TTC549 (cell line): ENCODE measurements around the gene EVI5.
A peak's percentile ranks its signal among the peaks of the same experiment; 100 is the strongest.
"Not testable (repeated sequence)": the region's sequence is repeated elsewhere in the genome, so short reads cannot be mapped to it uniquely, and the experiment has no call there.

Source experiments
- FAIRE-seq: peaks from 2 replicates; lab custom pipeline; 2012; peaks lifted over from hg19 to GRCh38; lab: Jason Lieb, UNC

Gene EVI5

DNA sequence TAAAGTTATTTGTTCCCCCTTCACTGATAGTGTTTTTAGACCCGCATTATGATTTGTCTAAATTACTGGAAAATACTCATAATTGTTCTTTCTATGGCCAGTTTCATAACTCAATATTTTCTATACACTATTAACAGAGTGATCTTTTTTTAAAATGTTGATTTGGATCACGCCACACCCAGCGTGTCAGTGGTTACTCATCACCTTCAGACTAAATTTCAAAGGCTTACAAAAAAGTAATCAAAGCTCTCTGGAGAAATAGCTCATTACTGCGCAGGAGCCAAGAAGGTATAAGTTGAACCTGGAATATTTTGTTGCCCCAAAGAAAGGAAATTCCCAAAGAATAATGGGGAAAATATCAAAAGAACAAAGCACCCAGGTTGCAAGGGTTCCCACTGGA lies 104.9 kb downstream of the EVI5 start:
- FAIRE-seq = no peak

GRCh38 chr1:92663775-92664174 lies 121.1 kb downstream of the EVI5 start:
- FAIRE-seq = no peak

- no peak for FAIRE-seq
Measured at GRCh38 chr1:92662048-92662447, 122.9 kb downstream of the EVI5 start.

DNA sequence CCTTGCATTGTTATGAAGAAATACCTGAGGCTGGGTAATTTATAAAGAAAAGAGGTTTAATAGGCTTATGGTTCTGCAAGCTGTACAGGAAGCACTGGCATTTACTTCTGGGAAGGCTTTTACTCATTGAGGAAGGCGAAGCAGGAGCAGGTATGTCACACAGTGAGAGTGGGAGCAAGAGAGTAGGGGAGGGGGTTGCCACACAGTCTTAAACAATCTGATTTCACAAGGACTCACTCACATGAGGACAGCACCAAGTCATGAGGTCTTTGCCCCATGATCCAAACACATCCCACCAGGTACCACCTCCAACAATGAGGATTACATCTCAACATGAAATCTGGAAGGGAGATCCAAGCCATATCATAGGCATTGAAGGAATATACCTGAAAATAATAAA lies 127.2 kb downstream of the EVI5 start:
- no peak for FAIRE-seq

DNA sequence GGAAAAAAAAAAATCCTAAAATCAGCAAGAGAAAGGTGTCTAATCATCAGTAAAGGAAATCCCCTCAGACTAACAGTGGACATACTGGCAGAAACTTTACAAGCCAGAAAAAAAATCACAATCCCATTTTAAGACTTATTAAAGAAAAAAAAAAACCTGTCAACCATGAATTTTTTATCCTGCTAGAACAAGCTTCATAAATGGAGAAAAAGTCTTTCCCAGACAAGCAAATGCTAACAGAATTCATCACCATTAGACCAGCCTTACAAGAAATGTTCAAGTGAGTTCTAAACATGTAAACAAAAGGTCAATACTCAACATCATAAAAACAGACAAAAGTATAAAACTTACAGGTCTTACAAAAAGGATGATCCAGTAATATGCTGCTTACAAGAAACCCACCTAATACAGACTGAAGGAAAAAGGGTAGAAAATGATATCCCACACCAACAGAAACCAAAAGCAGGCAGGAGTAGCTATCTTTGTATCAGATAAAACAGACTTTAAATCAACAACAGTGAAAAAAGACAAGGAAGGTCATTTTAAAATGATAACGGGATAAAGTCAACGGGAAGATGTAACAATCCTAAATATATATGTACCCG lies 129.6 kb downstream of the EVI5 start:
- no peak for FAIRE-seq

DNA sequence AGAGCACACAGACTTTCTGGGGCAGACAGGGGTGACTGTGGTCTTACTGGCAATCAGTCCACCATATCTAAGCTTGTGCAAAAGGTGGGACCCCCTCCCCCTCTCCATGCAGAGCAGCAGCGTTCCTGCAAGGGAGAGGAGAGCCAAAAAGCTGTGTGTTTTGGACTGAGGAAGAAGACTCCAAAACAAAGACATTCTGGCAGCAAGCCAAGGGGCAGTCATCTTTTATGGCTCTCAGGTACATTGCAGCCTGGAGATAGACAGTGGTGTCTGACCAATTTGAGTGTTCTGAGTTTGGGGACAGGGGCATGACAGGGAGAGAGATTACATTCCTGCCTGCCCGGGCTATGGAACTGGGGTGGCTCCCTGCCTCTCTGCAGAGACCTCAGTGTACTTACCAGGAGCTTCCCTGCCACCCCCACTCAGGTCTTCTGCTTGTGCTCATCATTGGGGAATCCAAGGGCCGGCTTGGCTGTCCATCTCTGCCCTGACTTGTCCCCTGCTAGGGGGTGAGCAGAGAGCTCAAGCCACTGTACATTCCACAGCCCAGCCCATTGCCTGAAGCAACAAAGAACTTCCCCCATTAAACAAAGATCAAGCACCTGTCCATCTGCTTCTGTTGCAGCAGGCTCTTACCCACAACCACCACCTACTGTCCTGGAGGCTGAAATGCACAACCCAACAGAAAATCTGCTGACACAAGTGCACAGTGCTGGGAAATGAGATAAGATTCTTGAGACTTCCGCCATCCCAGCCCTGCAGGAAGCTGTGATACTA lies 131.1 kb downstream of the EVI5 start:
- FAIRE-seq = no peak

DNA sequence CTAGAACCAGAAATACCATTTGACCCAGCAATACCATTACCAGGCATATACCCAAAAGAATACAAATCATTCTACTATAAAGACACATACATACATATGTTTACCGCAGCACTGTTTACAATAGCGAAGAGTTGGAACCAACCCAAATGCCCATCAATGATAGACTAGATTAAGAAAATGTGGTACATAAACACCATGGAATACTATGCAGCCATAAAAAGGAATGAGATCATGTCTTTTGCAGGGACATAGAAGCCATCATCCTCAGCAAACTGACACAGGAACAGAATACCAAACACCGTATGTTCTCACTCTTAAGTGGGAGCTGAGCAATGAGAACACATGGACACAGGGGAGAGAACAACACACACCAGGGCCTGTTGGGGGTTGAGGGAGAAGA lies 144.2 kb downstream of the EVI5 start:
- not testable (repeated sequence) for FAIRE-seq

GRCh38 chr1:92638498-92638897 lies 146.4 kb downstream of the EVI5 start:
- no peak for FAIRE-seq

- FAIRE-seq = not testable (repeated sequence)
Measured at GRCh38 chr1:92635203-92635602, 149.7 kb downstream of the EVI5 start.

- peak; percentile 93 for FAIRE-seq
Measured at GRCh38 chr1:92623187-92623778, 161.6 kb downstream of the EVI5 start.

GRCh38 chr1:92619466-92620189 lies 165.3 kb downstream of the EVI5 start:
- FAIRE-seq = no peak

DNA sequence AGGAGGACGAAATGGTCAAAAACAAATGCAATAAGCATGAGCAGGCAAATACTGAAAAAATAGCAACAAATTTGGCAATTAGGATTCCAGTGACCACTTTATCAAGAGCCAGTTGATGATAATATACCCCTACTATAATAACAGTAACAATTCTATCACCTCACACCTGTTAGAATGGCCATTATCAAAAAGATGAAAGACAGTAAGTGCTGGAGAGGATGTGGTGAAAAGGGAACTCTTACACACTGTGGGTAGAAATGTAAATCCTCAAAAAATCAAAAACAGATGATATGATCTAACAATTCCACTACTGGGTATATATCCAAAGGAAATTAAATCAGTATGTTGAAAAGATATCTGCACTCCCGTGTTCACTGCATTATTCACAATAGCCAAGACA lies 183.9 kb downstream of the EVI5 start:
- no peak for FAIRE-seq

GRCh38 chr1:92599184-92599583 lies 185.7 kb downstream of the EVI5 start:
- peak; percentile 95 for FAIRE-seq

- not testable (repeated sequence) for FAIRE-seq
Measured at GRCh38 chr1:92589361-92589760, 195.5 kb downstream of the EVI5 start.

DNA sequence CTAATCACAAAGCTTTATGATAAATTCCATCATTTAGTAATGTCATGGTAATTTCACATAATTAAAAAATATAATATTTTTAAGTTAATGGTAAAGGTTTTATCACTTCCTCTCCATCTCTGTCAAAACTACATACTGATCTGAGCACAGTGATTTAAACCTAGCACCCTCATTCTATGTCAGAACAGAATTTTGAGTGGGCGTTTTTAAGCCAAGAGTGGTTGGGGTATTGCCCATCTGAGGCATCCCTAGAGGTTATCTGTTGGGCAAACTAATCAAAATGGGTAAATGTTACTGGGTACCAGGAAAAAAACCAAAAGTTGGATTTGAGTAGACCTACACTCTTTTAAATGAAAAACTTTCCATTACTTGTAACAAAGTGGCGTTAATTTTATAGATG lies 197.5 kb downstream of the EVI5 start:
- no peak for FAIRE-seq

GRCh38 chr1:92585831-92586230 lies 199.1 kb downstream of the EVI5 start:
- no peak for FAIRE-seq

- not testable (repeated sequence) for FAIRE-seq
Measured at GRCh38 chr1:92584810-92585209, 200.1 kb downstream of the EVI5 start.

GRCh38 chr1:92583821-92584760 lies 200.8 kb downstream of the EVI5 start:
- FAIRE-seq = no peak

DNA sequence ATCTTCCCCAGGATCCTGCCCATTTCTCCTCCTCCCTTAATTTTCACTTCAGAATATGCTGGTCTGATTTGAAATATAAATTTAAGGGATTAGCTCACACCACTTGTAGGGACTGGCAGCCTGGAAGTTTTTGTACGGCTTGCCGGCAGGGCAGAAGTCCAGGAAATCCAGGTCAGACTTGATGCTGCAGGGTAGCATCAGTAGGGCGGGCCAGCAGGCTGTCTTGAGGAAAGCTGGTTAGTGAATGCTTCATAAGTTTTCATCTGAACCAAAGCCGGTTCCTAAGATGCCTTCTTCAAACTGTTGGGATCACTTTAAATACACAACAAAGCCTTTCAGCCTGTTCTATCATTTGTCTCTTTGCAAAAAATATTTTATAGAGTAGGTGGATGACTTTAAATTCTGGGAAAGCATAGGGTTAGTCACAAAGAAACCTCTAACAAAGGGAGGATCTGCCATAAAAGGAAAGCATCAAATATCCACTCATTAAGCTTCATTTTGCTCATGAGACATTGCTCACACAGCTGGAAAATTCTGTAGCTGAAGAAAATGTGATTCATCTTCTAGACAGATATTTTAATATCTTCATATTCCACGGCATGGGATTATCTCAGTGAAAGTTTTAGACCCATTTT lies 207.5 kb downstream of the EVI5 start:
- FAIRE-seq = no peak

DNA sequence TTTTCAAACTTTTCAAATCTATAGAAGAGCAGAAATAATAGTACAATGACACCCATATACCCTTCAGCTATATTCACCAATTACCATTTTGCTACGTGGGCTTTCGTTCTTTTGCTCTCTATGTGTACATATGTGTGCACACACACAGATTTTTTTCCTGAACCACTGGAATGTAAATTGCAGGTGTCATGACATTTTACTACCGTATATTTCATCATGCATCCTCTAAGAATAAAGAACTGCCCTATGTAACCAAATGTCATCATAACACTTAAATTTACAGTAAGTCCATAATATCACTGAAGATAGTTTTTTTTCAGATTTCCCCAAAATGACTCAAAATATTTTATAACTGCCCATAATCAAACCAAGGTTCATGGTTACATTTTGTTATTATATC lies 209.8 kb downstream of the EVI5 start:
- no peak for FAIRE-seq

GRCh38 chr1:92572520-92572919 lies 212.4 kb downstream of the EVI5 start:
- no peak for FAIRE-seq
